Heart left ventricle (tissue), 13 donors: ENCODE measurements around the gene EXTL1.

Experiments
- CTCF ChIP-seq, 12 donors: fragments of 200-600 bp; sonication (generic) in 4 of 12; IDR thresholded peaks; one replicate each; pipeline versions ENCODE4 v1.5.0 to v1.8.0; 2018 to 2022; ENCODE audit warnings: antibody characterized with exemption in 12 of 12, mild to moderate bottlenecking in 5 of 12
- POLR2A ChIP-seq, 2 donors: fragments of 450-650 bp; IDR thresholded peaks; one replicate each; pipeline ENCODE4 v1.6.1; 2017; ENCODE audit warnings: antibody characterized with exemption in 2 of 2, mild to moderate bottlenecking in 2 of 2, moderate library complexity in 2 of 2
- donor health status: ischemic (EF 13 %, LVEDD 7.1; RV severe dilation, severe dysfunction).
- donor health status: DM: no; HTN: yes; CAD: no.
- donor health status: DM: no; HTN: no; CAD: no.
- donor health status: ischemic (EF 25% LVEDD 6.9; RV normal size, moderate dysfunction).
- donor health status: ischemic (EF 25% LVEDD 5.7; RV mildly dilated, moderate dysfunction).
- donor health status: ischemic (EF 35%, LVEDD 5.7; RV mildly dilated, moderate dysfunction).
- donor health status: nonischemic (EF 11% LVEDD 7.7; RV severe dilation, severe dysfunction).
- donor health status: DM: yes; HTN: yes; CAD: no.
- donor health status: PGD.
- donor health status: ischemic (EF 29% LVEDD 5.4; RV normal size, mild dysfunction).
- donor health status: nonischemic (EF 23%, LVEDD 6.1; RV moderate dilation, normal function).

GRCh38 chr1:26032656-26033357 lies 11.2 kb downstream of the EXTL1 start:
- no peak for TF ChIP-seq CTCF (IDR thresholded peaks at IDR 0.05)
- TF ChIP-seq POLR2A (IDR thresholded peaks at IDR 0.05) = no peak
